B cell (primary cell): ENCODE results near the gene MET. TPM values are rescaled to one million over a fixed set of nuclear protein-coding genes. Genes with fewer than 3 reads are reported as not detected.
"Not testable (repeated sequence)": the region's sequence is repeated elsewhere in the genome, so short reads cannot be mapped to it uniquely, and the experiment has no call there.

ENCODE experiments used
- ATAC-seq: fragments of 200-7000 bp; cut with Tn5 transposase; one replicate; pipeline ENCODE4 v1.10.0; 2021; ENCODE audit warnings: low read depth, mild to moderate bottlenecking, moderate number of reproducible peaks, moderate library complexity
- CTCF ChIA-PET: fragments of 350-600 bp; sonication (Branson Sonifier 250); formaldehyde crosslinking; loops from one replicate; lab custom pipeline; 2021; ENCODE audit warnings: antibody characterized with exemption, inconsistent platforms; lab: Charles Lee
- POLR2A ChIA-PET: fragments of 350-600 bp; sonication (Branson Sonifier 250); formaldehyde crosslinking; loops from one replicate; lab custom pipeline; 2021; ENCODE audit warnings: antibody characterized with exemption; lab: Charles Lee
- DNase-seq: peaks from one replicate; pipeline ENCODE4 v3.0.0; 2013
- H2AFZ ChIP-seq: 2 replicates; pipeline ENCODE4 v1.6.1; 2012; ENCODE audit warnings: mild to moderate bottlenecking, low read depth, low read length; ENCODE audit not compliant: insufficient read depth, poor library complexity, severe bottlenecking
- H3K27ac ChIP-seq, 2 donors: 1 replicate in 1 of 2; 2 replicates in 1 of 2; pipeline ENCODE4 v1.5.1; 2012 to 2013; ENCODE audit warnings: low read length in 2 of 2, mild to moderate bottlenecking in 2 of 2, moderate library complexity in 1 of 2
- H3K27me3 ChIP-seq, 4 experiments: fragments of 200-600 bp in 1 of 4; sonication (generic) in 1 of 4; replicated peaks in 1 of 4; 1 replicate in 2 of 4; 2 replicates in 2 of 4; pipeline versions ENCODE4 v1.6.1 to v1.7.0; 2013 to 2016; ENCODE audit warnings: low read length in 3 of 4, mild to moderate bottlenecking in 2 of 4, mixed read lengths in 1 of 4, moderate library complexity in 1 of 4; ENCODE audit not compliant: insufficient read depth in 4 of 4, control insufficient read depth in 3 of 4; ENCODE audit errors: control extremely low read depth in 1 of 4
- H3K36me3 ChIP-seq, 2 experiments: replicated peaks in 1 of 2; 1 replicate in 1 of 2; 2 replicates in 1 of 2; pipeline versions ENCODE4 v1.6.1 to v1.7.1; 2013; ENCODE audit warnings: low read length in 1 of 2; ENCODE audit not compliant: insufficient read depth in 2 of 2, control insufficient read depth in 1 of 2; ENCODE audit errors: control extremely low read depth in 1 of 2, extremely low read depth in 1 of 2
- H3K4me1 ChIP-seq, 2 donors: fragments of 200-600 bp in 1 of 2; sonication (generic) in 1 of 2; 1 replicate in 1 of 2; 2 replicates in 1 of 2; pipeline versions ENCODE4 v1.5.1 to v1.6.1; 2013 to 2017; ENCODE audit warnings: low read length in 2 of 2; ENCODE audit not compliant: control insufficient read depth in 2 of 2, insufficient read depth in 2 of 2
- H3K4me2 ChIP-seq: replicated peaks from 2 replicates; pipeline ENCODE3; 2012; ENCODE audit warnings: mild to moderate bottlenecking, low read depth, low read length; ENCODE audit not compliant: poor library complexity, severe bottlenecking
- H3K4me3 ChIP-seq, 5 experiments: fragments of 200-600 bp in 1 of 5; sonication (generic) in 1 of 5; 1 replicate in 3 of 5; 2 replicates in 2 of 5; pipeline versions ENCODE4 v1.5.1 to v1.7.0; 2011 to 2016; ENCODE audit warnings: low read length in 4 of 5, mild to moderate bottlenecking in 4 of 5, low read depth in 2 of 5, control low read depth in 1 of 5, moderate library complexity in 1 of 5; ENCODE audit not compliant: insufficient read depth in 1 of 5; ENCODE audit errors: control extremely low read depth in 1 of 5, extremely low read depth in 1 of 5
- H3K79me2 ChIP-seq: fragments of 200-600 bp; sonication (generic); one replicate; pipeline ENCODE4 v1.6.0; 2016; ENCODE audit warnings: low read length; ENCODE audit not compliant: control insufficient read depth, insufficient read depth
- H3K9ac ChIP-seq: fragments of 200-600 bp; sonication (generic); 2 replicates; pipeline ENCODE4 v1.6.1; 2017; ENCODE audit warnings: mild to moderate bottlenecking, low read length, moderate library complexity
- H3K9me3 ChIP-seq, 3 donors: one replicate each; pipeline versions ENCODE4 v1.6.1 to v1.7.1; 2013; ENCODE audit warnings: low read length in 2 of 3; ENCODE audit not compliant: control insufficient read depth in 2 of 3, insufficient read depth in 1 of 3; ENCODE audit errors: control extremely low read depth in 1 of 3
- H4K20me1 ChIP-seq: 2 replicates; pipeline ENCODE4 v1.6.0; 2012; ENCODE audit warnings: mild to moderate bottlenecking, low read length; ENCODE audit not compliant: insufficient read depth, control insufficient read depth, poor library complexity, severe bottlenecking
- H3K27ac Mint-ChIP-seq: one replicate; pipeline ENCODE4 v1.8.0; 2021; ENCODE audit warnings: mixed read lengths
- H3K27me3 Mint-ChIP-seq: one replicate; pipeline ENCODE4 v1.8.0; 2021; ENCODE audit warnings: mixed read lengths
- H3K4me1 Mint-ChIP-seq: one replicate; pipeline ENCODE4 v1.8.0; 2021; ENCODE audit warnings: mixed read lengths
- H3K4me3 Mint-ChIP-seq: one replicate; pipeline ENCODE4 v1.8.0; 2021; ENCODE audit warnings: mixed read lengths
- H3K9me3 Mint-ChIP-seq: one replicate; pipeline ENCODE4 v1.8.0; 2022; ENCODE audit warnings: mixed read lengths; ENCODE audit not compliant: insufficient read depth
- CTCF ChIP-seq: fragments of 200-600 bp; IDR thresholded peaks from one replicate; pipeline ENCODE4 v1.8.0; 2022; ENCODE audit warnings: antibody characterized with exemption, mild to moderate bottlenecking
- EZH2 ChIP-seq: IDR thresholded peaks from 2 replicates; pipeline ENCODE4 v1.6.1; 2012; ENCODE audit warnings: borderline replicate concordance, low read depth, mild to moderate bottlenecking, moderate library complexity, low read length; ENCODE audit not compliant: insufficient read depth, poor library complexity, severe bottlenecking
- WGBS: methylation state at CpG from one replicate; pipeline ENCODE4 v1.1.5; 2013; ENCODE audit warnings: missing lambda C conversion rate; ENCODE audit not compliant: insufficient coverage; 5-methylcytosine and 5-hydroxymethylcytosine counted together
- intact Hi-C: fragments of 100-400 bp; cut with micrococcal nuclease; formaldehyde crosslinking; loops from one replicate; pipeline ENCODE4 v1.10.0; 2022
- polyA plus RNA-seq: library from polyadenylated mRNA; depleted of rRNA; stranded (reverse); fragments of >200 nt; gene quantifications from 2 replicates; pipeline ENCODE4 v1.2.3, GENCODE V29; 2012
- total RNA-seq, 2 donors: library from RNA; stranded (reverse); fragments of 120-200 nt in 1 of 2; gene quantifications; 1 replicate in 1 of 2; 2 replicates in 1 of 2; pipeline versions ENCODE4 v1.2.3 to v1.2.4, GENCODE V29; 2013 to 2022

MET gene
- total and polyA plus RNA-seq, 2 donors (not counting 1 experiment from before 2014, with no cell fraction given), result 0.03 to 0.59 TPM

GRCh38 chr7:116811768-116812167 is 139.8 kb downstream of the MET start:
- H3K4me3 Mint-ChIP-seq, result no peak overlapping the region
- H3K9me3 Mint-ChIP-seq, result no peaks in the 10 kb centered on the region
- TF ChIP-seq EZH2 (no peak), CTCF (no peak)
- Histone ChIP-seq H3K4me1 (no peaks in the 10 kb centered on the region), H3K9me3 (no peaks in the 10 kb centered on the region), H3K27ac (no peak overlapping the region), H3K79me2 (no peaks in the 10 kb centered on the region), H3K36me3 (no peaks in the 10 kb centered on the region), H3K27me3 (peaks cover 0 to 4% (median 1%) of the 10 kb centered on the region in 4 experiments), H3K9ac (no peak overlapping the region), H3K4me3 (no peak overlapping the region), H4K20me1 (no peaks in the 10 kb centered on the region), H3K4me2 (no peak overlapping the region), H2AFZ (no peak overlapping the region)
- H3K27me3 Mint-ChIP-seq, result peaks cover 8% of the 10 kb centered on the region
- H3K4me1 Mint-ChIP-seq, result no peaks in the 10 kb centered on the region
- 100% methylated on average over 2 of the region's 3 CpGs for WGBS
- DNase-seq, result no peak
- POLR2A ChIA-PET, result no interaction called here
- CTCF ChIA-PET, result interaction anchor here (0.6 to 7.0 kb wide), 6 partner anchors 8 to 673 kb away, joined by 3 to 97 read pairs (median 6); partner anchors contain the start of gene MET
- H3K27ac Mint-ChIP-seq, result no peak overlapping the region
- no peak for ATAC-seq
- intact Hi-C loops, result no loop called here

GRCh38 chr7:116812860-116813259 is 140.9 kb downstream of the MET start:
- ChIA-PET CTCF (interaction anchor here (0.9 to 1.8 kb wide), 2 partner anchors 221 to 498 kb away, joined by 3 to 13 read pairs; no protein-coding TSS in a partner anchor), POLR2A (no interaction called here)
- Histone ChIP-seq H3K9me3 (no peaks in the 10 kb centered on the region), H3K4me3 (no peak overlapping the region), H3K4me2 (no peak overlapping the region), H4K20me1 (no peaks in the 10 kb centered on the region), H3K79me2 (no peaks in the 10 kb centered on the region), H3K9ac (no peak overlapping the region), H3K4me1 (no peaks in the 10 kb centered on the region), H3K36me3 (no peaks in the 10 kb centered on the region), H2AFZ (no peak overlapping the region), H3K27ac (no peak overlapping the region), H3K27me3 (peaks cover 0 to 4% (median 1%) of the 10 kb centered on the region in 4 experiments)
- peaks cover 13% of the 10 kb centered on the region for H3K27me3 Mint-ChIP-seq
- H3K9me3 Mint-ChIP-seq, result no peaks in the 10 kb centered on the region
- no CpG with 5 or more reads among the region's 2 CpGs for WGBS
- H3K27ac Mint-ChIP-seq, result no peak overlapping the region
- TF ChIP-seq EZH2 (no peak), CTCF (no peak)
- ATAC-seq (no peak), DNase-seq (no peak)
- intact Hi-C loops, result no loop called here
- H3K4me1 Mint-ChIP-seq, result no peaks in the 10 kb centered on the region
- H3K4me3 Mint-ChIP-seq, result no peak overlapping the region

- H3K36me3 ChIP-seq, H3K27me3 Mint-ChIP-seq, H3K4me3 ChIP-seq, H3K27ac ChIP-seq, H3K4me1 Mint-ChIP-seq, ATAC-seq, H3K79me2 ChIP-seq, H3K4me2 ChIP-seq, H3K4me3 Mint-ChIP-seq, H3K9me3 ChIP-seq, H3K9ac ChIP-seq, H4K20me1 ChIP-seq, DNase-seq, intact Hi-C loops, H3K9me3 Mint-ChIP-seq, H2AFZ ChIP-seq, H3K27ac Mint-ChIP-seq, H3K27me3 ChIP-seq, POLR2A ChIA-PET, H3K4me1 ChIP-seq: not testable (repeated sequence)
- CTCF ChIA-PET, result interaction anchor here (0.9 to 1.8 kb wide), 3 partner anchors 222 to 553 kb away, joined by 3 to 13 read pairs (median 5); no protein-coding TSS in a partner anchor
- WGBS, result 90% methylated on average over 2 of the region's 3 CpGs
Observed at GRCh38 chr7:116813371-116813770, 141.4 kb downstream of the MET start.
